HG03575 (cell line): ENCODE measurements around the gene SEC24C.
"Not testable (repeated sequence)": the region's sequence is repeated elsewhere in the genome, so short reads cannot be mapped to it uniquely, and the experiment has no call there.

Experiments used
- ATAC-seq: cut with Tn5 transposase; IDR thresholded peaks from one replicate; pipeline ENCODE4 v1.9.1; 2021; ENCODE audit not compliant: unreplicated experiment, insufficient number of reproducible peaks, low FRiP score; ENCODE audit errors: extremely low read depth

Gene SEC24C

GRCh38 chr10:73729781-73730152, 14.4 kb upstream of the SEC24C start:
- not testable (repeated sequence) for ATAC-seq

- no peak for ATAC-seq
Observed at GRCh38 chr10:73730153-73730906, 13.8 kb upstream of the SEC24C start.

- no peak for ATAC-seq
Observed at GRCh38 chr10:73731588-73732375, 12.4 kb upstream of the SEC24C start.

- no peak for ATAC-seq
Observed at GRCh38 chr10:73732426-73732825, 11.7 kb upstream of the SEC24C start.

GRCh38 chr10:73732931-73733623, 11.1 kb upstream of the SEC24C start:
- ATAC-seq = no peak

GRCh38 chr10:73734028-73734720, 10.0 kb upstream of the SEC24C start:
- ATAC-seq = no peak

- ATAC-seq = no peak
Observed at GRCh38 chr10:73734796-73735305, 9.3 kb upstream of the SEC24C start.

- not testable (repeated sequence) for ATAC-seq
Observed at GRCh38 chr10:73740501-73741254, 3.5 kb upstream of the SEC24C start.

GRCh38 chr10:73742454-73742734, 1.8 kb upstream of the SEC24C start:
- no peak for ATAC-seq

- no peak for ATAC-seq
Observed at GRCh38 chr10:73743327-73743904, 756 bp upstream of the SEC24C start.

- no peak for ATAC-seq
Observed at GRCh38 chr10:73744664-73744975, 448 bp downstream of the SEC24C start.

- ATAC-seq = no peak
Observed at GRCh38 chr10:73746721-73747120, 2.5 kb downstream of the SEC24C start.

- no peak for ATAC-seq
Observed at GRCh38 chr10:73750819-73751218, 6.6 kb downstream of the SEC24C start.

GRCh38 chr10:73756183-73756582, 12.0 kb downstream of the SEC24C start:
- no peak for ATAC-seq

- no peak for ATAC-seq
Observed at GRCh38 chr10:73758704-73759511, 14.7 kb downstream of the SEC24C start.

- no peak for ATAC-seq
Observed at GRCh38 chr10:73759512-73760115, 15.4 kb downstream of the SEC24C start.

- ATAC-seq = no peak
Observed at GRCh38 chr10:73761781-73762180, 17.6 kb downstream of the SEC24C start.
